ENCODE results near the gene TDRD12.
"Not testable (repeated sequence)": the region's sequence is repeated elsewhere in the genome, so short reads cannot be mapped to it uniquely, and the experiment has no call there.

The TDRD12 gene

GRCh38 chr19:32832825-32833224, 113.3 kb downstream of the TDRD12 start:
- DNase-seq, result not testable (repeated sequence)

GRCh38 chr19:32833388-32833787, 113.8 kb downstream of the TDRD12 start:
- DNase-seq, result not testable (repeated sequence)

GRCh38 chr19:32837531-32837930, 118.0 kb downstream of the TDRD12 start:
- no peak for DNase-seq

GRCh38 chr19:32842061-32842460, 122.5 kb downstream of the TDRD12 start:
- no peak for DNase-seq

GRCh38 chr19:32843716-32844245, 124.2 kb downstream of the TDRD12 start:
- DNase-seq, result no peak

GRCh38 chr19:32848035-32848434, 128.5 kb downstream of the TDRD12 start:
- DNase-seq, result not testable (repeated sequence)

GRCh38 chr19:32852216-32852615, 132.6 kb downstream of the TDRD12 start:
- no peak for DNase-seq

GRCh38 chr19:32856818-32857217, 137.3 kb downstream of the TDRD12 start:
- not testable (repeated sequence) for DNase-seq

- DNase-seq, result no peak
Measured at GRCh38 chr19:32857584-32857983, 138.0 kb downstream of the TDRD12 start.

GRCh38 chr19:32858155-32858554, 138.6 kb downstream of the TDRD12 start:
- DNase-seq, result no peak

GRCh38 chr19:32858559-32858958, 139.0 kb downstream of the TDRD12 start:
- no peak for DNase-seq

- no peak for DNase-seq
Measured at GRCh38 chr19:32859591-32859990, 140.0 kb downstream of the TDRD12 start.

GRCh38 chr19:32861596-32861995, 142.0 kb downstream of the TDRD12 start:
- no peak for DNase-seq

- no peak for DNase-seq
Measured at GRCh38 chr19:32862173-32862572, 142.6 kb downstream of the TDRD12 start.

- no peak for DNase-seq
Measured at GRCh38 chr19:32862741-32863140, 143.2 kb downstream of the TDRD12 start.

GRCh38 chr19:32863301-32863700, 143.7 kb downstream of the TDRD12 start:
- no peak for DNase-seq

- DNase-seq, result no peak
Measured at GRCh38 chr19:32863841-32864240, 144.3 kb downstream of the TDRD12 start.

GRCh38 chr19:32864318-32865007, 144.9 kb downstream of the TDRD12 start:
- DNase-seq, result no peak

GRCh38 chr19:32865326-32865725, 145.8 kb downstream of the TDRD12 start:
- DNase-seq, result no peak

- DNase-seq, result no peak
Measured at GRCh38 chr19:32866061-32866460, 146.5 kb downstream of the TDRD12 start.

- no peak for DNase-seq
Measured at GRCh38 chr19:32866564-32867265, 147.1 kb downstream of the TDRD12 start.

- DNase-seq, result not testable (repeated sequence)
Measured at GRCh38 chr19:32867436-32867835, 147.9 kb downstream of the TDRD12 start.

GRCh38 chr19:32868206-32868950, 148.8 kb downstream of the TDRD12 start:
- no peak for DNase-seq
